Central memory CD8-positive, alpha-beta T cell (primary cell): ENCODE data around the gene NFIA.

Experiments used
- ATAC-seq: fragments of 150-1000 bp; cut with Tn5 transposase; replicated peaks from 2 replicates; pipeline ENCODE4 v1.10.0; 2022; ENCODE audit warnings: mild to moderate bottlenecking, moderate FRiP score, moderate number of reproducible peaks; ENCODE audit not compliant: poor library complexity, severe bottlenecking; ENCODE audit errors: extremely low read depth
- DNase-seq, 2 donors: peaks; one replicate each; pipeline ENCODE4 v3.0.0; 2021; ENCODE audit warnings: low spot score in 2 of 2
- H3K27ac Mint-ChIP-seq: one replicate; pipeline ENCODE4 v1.8.0; 2022; ENCODE audit warnings: low read depth, mild to moderate bottlenecking, moderate library complexity, mixed read lengths
- H3K27me3 Mint-ChIP-seq: one replicate; pipeline ENCODE4 v1.8.0; 2022; ENCODE audit warnings: mixed read lengths
- H3K36me3 Mint-ChIP-seq: one replicate; pipeline ENCODE4 v1.8.0; 2022; ENCODE audit warnings: mild to moderate bottlenecking, moderate library complexity, mixed read lengths; ENCODE audit not compliant: insufficient read depth
- H3K4me1 Mint-ChIP-seq: one replicate; pipeline ENCODE4 v1.8.0; 2022; ENCODE audit warnings: mixed read lengths
- H3K4me3 Mint-ChIP-seq: one replicate; pipeline ENCODE4 v1.8.0; 2022; ENCODE audit warnings: mild to moderate bottlenecking, moderate library complexity, mixed read lengths
- H3K9me3 Mint-ChIP-seq: one replicate; pipeline ENCODE4 v1.8.0; 2022; ENCODE audit warnings: mixed read lengths

The NFIA gene

DNA sequence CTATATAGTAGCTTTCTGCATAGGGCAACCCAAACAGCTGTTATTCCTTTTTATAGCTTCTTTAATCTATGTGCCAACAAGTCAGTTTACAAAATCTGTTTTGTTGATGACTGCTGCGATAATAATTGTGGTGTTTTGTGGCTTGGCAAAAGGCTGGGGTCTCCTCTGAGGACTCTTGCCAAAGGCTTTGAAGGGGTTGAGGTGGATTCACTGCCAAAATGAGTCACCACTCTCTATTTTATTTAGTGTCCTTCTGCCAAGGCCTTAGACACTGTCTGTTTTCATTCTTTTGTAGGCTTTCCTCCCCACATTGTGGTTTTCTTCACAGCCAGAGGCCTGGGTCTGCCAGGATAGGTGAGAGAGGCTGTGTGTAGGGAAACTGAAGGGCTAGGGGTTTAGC is 161.8 kb downstream of the NFIA start:
- no peaks in the 10 kb centered on the region for H3K27me3 Mint-ChIP-seq
- H3K9me3 Mint-ChIP-seq: no peaks in the 10 kb centered on the region
- H3K27ac Mint-ChIP-seq: no peak overlapping the region
- H3K4me1 Mint-ChIP-seq: no peaks in the 10 kb centered on the region
- no peaks in the 10 kb centered on the region for H3K36me3 Mint-ChIP-seq
- no peak overlapping the region for H3K4me3 Mint-ChIP-seq
- ATAC-seq (no peak), DNase-seq (no peak)

DNA sequence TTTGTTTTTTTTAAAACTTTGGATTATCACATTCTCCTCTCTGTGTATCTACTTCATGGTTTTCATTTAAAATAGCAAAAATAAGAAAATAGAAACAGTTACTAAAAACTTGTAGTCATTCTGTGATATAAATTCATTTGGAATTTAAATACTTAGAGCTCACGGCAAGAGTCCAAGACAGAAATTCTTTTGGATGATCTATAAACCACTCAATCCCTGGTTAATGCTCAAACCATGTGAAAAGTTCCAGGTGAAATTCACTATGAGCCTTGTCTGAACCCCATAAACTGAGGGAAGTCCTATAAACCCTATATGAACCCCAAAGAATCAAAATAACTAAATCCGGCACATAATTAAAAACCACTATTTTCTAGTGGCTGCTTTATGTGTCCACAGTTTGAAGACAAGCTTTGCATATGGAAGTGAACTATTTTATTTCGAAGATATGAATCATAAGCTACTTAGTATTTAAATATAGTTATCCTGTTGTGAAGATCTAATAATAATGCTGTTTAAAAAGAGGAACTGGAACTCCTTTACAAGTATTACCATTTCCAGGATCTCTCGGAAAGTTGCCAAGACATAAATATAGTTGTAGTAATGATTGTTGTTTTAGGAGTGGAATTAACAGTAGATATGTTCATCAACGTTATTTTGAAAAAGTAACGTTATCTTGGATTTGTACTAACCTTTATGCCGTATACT is 163.5 kb downstream of the NFIA start:
- ATAC-seq: no peak
- no peak for DNase-seq
- no peak overlapping the region for H3K27ac Mint-ChIP-seq
- no peaks in the 10 kb centered on the region for H3K27me3 Mint-ChIP-seq
- H3K36me3 Mint-ChIP-seq: no peaks in the 10 kb centered on the region
- H3K4me3 Mint-ChIP-seq: no peak overlapping the region
- H3K9me3 Mint-ChIP-seq: no peaks in the 10 kb centered on the region
- H3K4me1 Mint-ChIP-seq: no peaks in the 10 kb centered on the region

DNA sequence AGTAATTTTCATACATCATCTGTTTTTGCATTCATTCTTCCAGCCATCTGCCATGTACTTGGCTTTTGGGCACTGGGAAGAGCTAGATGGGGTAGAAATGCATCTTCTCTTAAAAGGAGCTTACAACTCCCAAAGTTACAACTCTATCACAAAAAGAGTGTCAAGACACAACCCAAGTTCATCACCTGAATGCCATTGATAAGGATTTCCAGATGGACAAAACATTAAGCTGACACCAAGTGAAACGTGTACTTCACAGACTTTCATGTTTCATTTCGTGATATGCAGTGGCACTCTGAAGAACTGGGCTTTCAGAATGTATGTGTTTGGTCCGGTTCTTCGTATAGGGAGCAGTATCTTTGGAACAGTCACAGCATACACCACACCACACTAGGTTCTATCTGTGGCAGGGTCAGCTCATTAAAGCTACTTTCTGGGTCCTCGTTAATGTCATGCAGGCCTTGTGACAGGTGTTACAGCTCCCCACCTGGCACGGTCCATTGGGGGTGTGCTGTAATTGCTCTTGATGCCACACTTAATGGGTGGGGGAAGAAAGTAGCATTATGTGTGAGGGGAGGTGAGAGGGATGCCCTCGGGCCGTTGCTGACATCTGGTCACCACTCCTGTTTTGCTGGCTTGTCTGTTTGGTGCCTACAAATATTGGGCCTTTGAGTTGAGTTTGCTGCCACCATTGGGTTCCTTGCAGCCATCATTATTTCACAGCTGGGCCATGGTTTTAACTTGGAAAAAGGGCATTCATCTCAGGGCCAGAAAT is 164.9 kb downstream of the NFIA start:
- Mint-ChIP-seq H3K4me3 (no peak overlapping the region), H3K9me3 (no peaks in the 10 kb centered on the region), H3K27me3 (no peaks in the 10 kb centered on the region), H3K27ac (no peak overlapping the region), H3K4me1 (no peaks in the 10 kb centered on the region), H3K36me3 (no peaks in the 10 kb centered on the region)
- DNase-seq (no peak), ATAC-seq (no peak)

DNA sequence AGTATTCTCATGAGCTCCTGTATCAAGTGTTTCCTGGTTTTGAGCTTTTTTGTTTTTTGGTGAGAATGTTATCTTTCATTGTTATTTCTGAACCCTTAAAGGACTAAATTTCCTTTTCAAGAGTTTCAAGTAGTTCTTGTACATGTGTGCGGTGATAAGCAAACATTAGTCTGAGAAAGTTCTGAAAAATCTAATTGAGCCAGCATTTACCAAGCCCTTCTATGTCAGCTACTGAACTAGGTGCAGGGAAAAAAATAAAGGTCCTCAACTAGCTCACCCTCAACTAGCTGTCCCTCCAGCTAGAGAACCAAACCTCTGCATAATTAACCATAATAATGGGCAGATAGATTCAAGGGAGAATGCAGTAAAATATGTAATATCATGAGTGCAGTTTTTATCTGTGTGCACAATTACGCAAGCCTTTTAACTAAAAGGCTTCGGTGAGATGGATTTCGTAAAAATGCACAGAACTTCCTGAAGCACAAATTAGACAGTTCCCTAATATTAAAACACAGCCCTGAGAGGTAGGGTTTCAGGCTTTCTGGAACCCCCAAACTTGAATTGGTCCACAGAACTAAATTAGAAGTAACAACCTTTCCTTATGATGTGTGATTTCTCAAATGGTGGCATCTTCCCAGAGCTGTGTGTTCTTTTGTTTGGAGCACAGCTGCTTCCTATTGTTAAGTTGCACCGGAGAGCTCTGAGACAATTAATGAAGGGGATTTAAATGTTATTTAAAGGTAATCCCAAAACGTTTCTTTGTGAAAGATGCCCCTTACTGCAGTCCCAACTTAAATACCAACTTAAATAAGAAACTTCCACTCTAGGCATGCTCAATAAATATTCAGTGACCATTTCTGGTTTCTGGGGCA is 165.8 kb downstream of the NFIA start:
- Mint-ChIP-seq H3K27me3 (no peaks in the 10 kb centered on the region), H3K36me3 (no peaks in the 10 kb centered on the region), H3K9me3 (no peaks in the 10 kb centered on the region), H3K4me3 (no peak overlapping the region), H3K4me1 (peaks cover 6% of the 10 kb centered on the region), H3K27ac (no peak overlapping the region)
- ATAC-seq (no peak), DNase-seq (no peak)

DNA sequence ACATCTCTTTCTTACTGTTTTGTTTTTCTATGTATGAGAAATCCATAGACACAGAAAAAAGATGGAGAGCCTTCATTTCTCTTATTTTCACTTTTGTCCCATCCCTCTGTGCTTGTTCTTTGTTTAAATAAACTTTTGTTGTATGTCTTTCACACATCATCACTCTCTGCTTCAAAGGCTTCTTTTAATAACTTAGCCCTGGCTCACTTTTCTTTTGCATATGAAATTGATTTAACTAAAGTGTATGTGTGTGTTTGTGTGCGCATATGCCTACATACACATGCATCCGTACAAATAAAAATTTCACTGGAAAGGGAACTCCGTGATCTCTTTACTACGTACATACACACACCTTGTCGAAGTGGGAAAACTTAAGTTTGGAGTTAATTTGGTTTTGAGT is 168.6 kb downstream of the NFIA start:
- Mint-ChIP-seq H3K27ac (no peak overlapping the region), H3K9me3 (no peaks in the 10 kb centered on the region), H3K4me1 (peaks cover 29% of the 10 kb centered on the region), H3K36me3 (peaks cover 2% of the 10 kb centered on the region), H3K4me3 (no peak overlapping the region), H3K27me3 (no peaks in the 10 kb centered on the region)
- ATAC-seq (no peak), DNase-seq (no peak)

DNA sequence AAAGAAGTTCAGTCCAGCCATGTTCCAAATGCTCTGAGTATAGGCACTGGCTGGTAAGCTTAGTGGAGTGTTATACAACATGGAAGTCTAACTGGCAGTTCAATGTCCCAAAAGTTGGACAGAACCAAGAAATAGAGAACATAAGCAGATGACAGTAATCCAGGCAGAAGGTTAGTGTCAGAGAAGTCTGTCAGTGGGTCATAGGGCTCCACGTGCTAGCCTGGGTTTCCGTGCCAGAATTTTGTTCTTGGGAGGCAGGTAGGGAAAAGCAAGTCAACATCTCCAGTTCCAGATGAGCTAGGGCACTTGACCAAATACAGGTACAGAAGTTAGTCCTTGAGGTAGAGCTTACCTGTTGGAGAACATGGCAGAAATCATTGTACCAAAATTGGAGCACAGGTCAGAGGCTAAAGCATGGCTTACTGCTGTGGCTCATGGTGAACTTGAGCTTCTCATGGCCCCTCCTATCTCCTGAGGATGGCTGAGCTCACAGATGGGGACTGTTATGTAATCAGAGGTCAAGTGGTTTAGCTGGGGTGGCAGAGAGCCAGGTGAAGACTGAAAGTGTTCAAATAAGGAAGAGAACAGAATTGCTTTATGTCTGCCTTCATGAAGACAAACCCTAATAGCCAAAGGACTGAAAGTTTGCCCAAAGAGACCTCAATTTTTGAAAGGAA is 170.8 kb downstream of the NFIA start:
- Mint-ChIP-seq H3K36me3 (peaks cover 2% of the 10 kb centered on the region), H3K4me3 (no peak overlapping the region), H3K27ac (peak overlapping the region; percentile 25), H3K4me1 (peaks cover 29% of the 10 kb centered on the region), H3K27me3 (no peaks in the 10 kb centered on the region), H3K9me3 (no peaks in the 10 kb centered on the region)
- ATAC-seq: peak; percentile 51
- no peak for DNase-seq

DNA sequence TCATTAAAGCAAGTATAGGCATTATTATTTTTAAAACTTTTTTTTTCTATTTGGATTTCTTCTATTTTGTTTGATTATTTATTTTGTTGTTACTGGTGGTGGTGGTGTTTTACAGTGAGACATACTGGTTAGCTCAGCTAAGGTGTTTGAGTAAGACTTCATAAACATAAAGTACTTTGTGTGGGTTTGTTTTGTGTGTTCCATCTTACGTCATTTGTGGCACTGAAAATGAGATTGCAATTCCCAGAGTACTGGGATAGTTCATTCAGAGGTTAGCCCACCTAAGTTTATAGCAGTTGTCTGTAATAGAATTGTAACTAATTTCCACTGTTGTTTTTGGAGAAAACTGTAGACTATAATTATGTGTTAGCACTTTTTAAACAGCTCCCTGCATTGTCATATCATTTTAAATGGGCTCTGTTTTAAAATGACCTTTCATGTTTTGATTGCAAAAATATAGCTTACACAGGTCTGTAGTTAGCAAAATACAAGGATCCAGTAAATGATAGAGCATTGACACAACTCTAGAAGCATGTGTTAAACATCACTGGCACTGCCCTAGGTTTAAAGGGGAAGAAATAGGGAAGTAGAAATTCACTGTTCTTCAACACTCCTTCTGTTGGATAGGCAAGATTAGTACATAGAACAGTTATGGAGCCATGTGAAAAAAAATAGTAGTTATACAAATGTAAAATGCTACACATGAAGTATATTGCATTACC is 171.7 kb downstream of the NFIA start:
- Mint-ChIP-seq H3K4me3 (peak overlapping the region; percentile 19), H3K36me3 (peaks cover 2% of the 10 kb centered on the region), H3K4me1 (peaks cover 29% of the 10 kb centered on the region), H3K9me3 (no peaks in the 10 kb centered on the region), H3K27ac (peak overlapping the region; percentile 25), H3K27me3 (no peaks in the 10 kb centered on the region)
- no peak for ATAC-seq
- no peak for DNase-seq

DNA sequence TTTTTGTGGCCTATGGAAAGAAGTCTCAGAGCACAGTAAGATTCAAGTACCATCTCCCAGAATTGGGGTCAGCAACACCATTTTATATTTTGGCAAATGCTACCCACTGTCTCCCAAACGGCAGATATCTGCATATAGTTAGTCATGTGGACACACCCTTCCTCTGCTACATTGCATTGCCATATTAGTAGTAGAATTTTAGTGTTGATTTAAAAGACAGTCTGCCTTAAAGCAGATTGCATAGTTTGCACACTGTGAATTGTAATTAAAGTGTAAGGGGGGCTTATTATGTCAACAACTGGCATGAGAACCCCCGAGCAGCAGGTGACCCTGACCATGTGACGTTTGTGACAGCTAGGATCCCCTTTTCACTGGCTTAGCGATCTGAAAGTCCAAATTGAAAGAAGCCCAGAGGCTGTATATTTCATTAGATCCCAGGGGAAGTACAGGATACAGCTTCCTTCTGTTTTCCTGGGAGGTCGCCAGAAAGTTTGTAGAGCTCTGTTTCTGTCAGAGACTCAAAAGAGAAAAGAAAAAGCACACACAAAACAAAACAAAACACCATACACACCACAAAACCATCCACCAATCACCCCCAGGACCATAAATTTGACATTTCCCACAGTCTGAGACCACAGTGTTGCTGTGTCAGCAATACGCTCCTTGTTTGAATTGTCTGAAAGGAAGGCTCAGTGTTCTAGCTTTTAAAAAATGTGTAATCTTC is 172.4 kb downstream of the NFIA start:
- Mint-ChIP-seq H3K27me3 (no peaks in the 10 kb centered on the region), H3K36me3 (peaks cover 2% of the 10 kb centered on the region), H3K27ac (peak overlapping the region; percentile 29), H3K4me1 (peaks cover 29% of the 10 kb centered on the region), H3K4me3 (peak overlapping the region; percentile 19), H3K9me3 (no peaks in the 10 kb centered on the region)
- ATAC-seq (peak; percentile 64), DNase-seq (no peak)

DNA sequence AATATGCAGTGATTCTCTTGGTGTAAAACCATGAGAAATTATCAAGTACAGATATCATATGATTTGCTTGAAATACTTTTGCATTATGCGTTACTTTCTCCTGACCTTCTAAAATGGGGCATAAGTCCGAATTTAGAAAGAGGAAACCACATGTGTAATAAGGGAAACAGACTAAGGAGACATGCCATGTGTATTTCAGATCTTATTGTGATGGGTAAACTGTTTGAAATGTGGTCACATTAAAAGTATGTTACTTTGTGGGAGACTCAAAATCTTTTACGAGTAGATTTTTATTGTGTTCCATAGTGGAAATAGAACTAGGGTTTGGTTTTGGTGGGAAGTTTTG is 173.0 kb downstream of the NFIA start:
- H3K9me3 Mint-ChIP-seq: no peaks in the 10 kb centered on the region
- ATAC-seq (peak; percentile 32), DNase-seq (no peak)
- H3K27ac Mint-ChIP-seq: peak overlapping the region; percentile 29
- peak overlapping the region; percentile 19 for H3K4me3 Mint-ChIP-seq
- H3K36me3 Mint-ChIP-seq: peaks cover 2% of the 10 kb centered on the region
- H3K4me1 Mint-ChIP-seq: peaks cover 29% of the 10 kb centered on the region
- H3K27me3 Mint-ChIP-seq: no peaks in the 10 kb centered on the region

DNA sequence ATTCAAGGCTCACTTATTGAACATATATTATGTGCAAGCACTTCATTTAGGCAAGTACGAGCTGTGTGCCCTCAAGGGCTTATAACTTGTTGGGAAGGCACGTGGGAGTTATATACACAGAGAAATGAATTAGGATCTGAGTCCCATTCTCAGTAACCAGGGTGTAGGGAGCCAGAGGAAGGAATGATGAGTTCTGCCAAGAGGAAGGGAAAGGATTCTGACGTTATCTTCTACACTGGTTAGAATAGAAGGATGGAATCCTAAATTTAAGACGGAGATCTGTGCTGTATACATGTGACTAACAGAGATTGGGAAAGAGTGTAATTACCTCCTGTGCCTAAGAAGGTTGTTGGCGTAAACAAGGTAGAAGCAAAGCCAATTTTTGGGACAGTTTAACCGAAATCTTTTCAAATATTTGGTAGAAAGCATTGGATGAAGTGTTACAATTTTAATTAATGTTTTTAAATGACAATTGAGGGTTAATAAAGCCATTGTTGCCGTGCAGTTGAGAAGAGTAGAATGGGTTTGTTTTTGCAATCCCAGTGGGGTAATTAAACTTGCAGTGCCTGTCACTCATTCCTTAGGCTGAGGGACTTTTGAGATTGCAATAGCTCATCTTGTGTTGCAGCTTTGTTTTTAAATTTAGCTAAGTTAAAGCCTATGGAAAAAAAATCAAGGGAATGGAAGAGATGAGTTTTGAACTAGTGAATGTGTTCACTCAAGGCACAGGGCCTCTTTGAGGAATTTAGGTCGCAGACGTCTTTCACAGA is 177.2 kb downstream of the NFIA start:
- H3K4me3 Mint-ChIP-seq: no peak overlapping the region
- ATAC-seq (no peak), DNase-seq (no peak)
- no peaks in the 10 kb centered on the region for H3K27me3 Mint-ChIP-seq
- no peaks in the 10 kb centered on the region for H3K9me3 Mint-ChIP-seq
- peaks cover 9% of the 10 kb centered on the region for H3K4me1 Mint-ChIP-seq
- no peak overlapping the region for H3K27ac Mint-ChIP-seq
- H3K36me3 Mint-ChIP-seq: no peaks in the 10 kb centered on the region

DNA sequence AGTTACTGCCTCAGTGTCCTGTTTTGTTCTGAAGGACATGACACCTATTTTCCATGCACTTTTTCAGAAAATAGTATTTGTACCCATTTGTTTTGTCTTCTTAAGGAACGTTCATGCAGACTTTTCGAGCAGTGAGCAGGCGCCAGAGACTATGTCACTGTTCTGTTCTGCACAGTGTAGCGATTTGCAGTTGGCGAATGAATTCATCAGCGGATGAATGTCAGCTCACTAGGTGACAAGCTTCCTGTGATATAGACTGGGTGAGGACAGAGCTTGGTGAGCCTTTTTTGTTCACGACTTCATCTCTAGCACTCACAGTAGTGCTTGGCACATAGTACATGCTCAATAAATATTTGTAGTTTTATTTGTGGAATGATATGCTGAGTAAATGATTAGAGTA is 177.8 kb downstream of the NFIA start:
- ATAC-seq (no peak), DNase-seq (no peak)
- no peaks in the 10 kb centered on the region for H3K36me3 Mint-ChIP-seq
- H3K4me1 Mint-ChIP-seq: peaks cover 4% of the 10 kb centered on the region
- H3K27ac Mint-ChIP-seq: no peak overlapping the region
- H3K9me3 Mint-ChIP-seq: no peaks in the 10 kb centered on the region
- H3K27me3 Mint-ChIP-seq: no peaks in the 10 kb centered on the region
- H3K4me3 Mint-ChIP-seq: no peak overlapping the region
